Peyer's patch (tissue), 4 donors: ENCODE data around the gene GCLC. TPM values are rescaled to one million over a fixed set of nuclear protein-coding genes. Genes with fewer than 3 reads are reported as not detected.

Experiments used
- DNase-seq, 3 donors: peaks; one replicate each; pipeline ENCODE4 v3.0.0-alpha.2; 2017 to 2019
- H3K27ac ChIP-seq, 4 donors: fragments of 200-600 bp; sonication (generic); one replicate each; pipeline ENCODE4 v1.5.1; 2016 to 2019
- H3K27me3 ChIP-seq, 2 donors: fragments of 200-600 bp; sonication (generic); one replicate each; pipeline ENCODE4 v1.5.1; 2019
- H3K36me3 ChIP-seq, 3 donors: fragments of 200-600 bp; sonication (generic); one replicate each; pipeline ENCODE4 v1.5.1; 2016 to 2019
- H3K4me1 ChIP-seq, 4 donors: fragments of 200-600 bp; sonication (generic); one replicate each; pipeline ENCODE4 v1.5.1; 2016 to 2019
- H3K4me3 ChIP-seq, 4 donors: fragments of 200-600 bp; sonication (generic); 1 replicate in 3 of 4; 2 replicates in 1 of 4; pipeline ENCODE4 v1.5.1; 2016 to 2019; ENCODE audit warnings: mild to moderate bottlenecking in 1 of 4
- H3K9me3 ChIP-seq, 4 donors: fragments of 200-600 bp; sonication (generic); one replicate each; pipeline ENCODE4 v1.5.1; 2016 to 2019; ENCODE audit warnings: mild to moderate bottlenecking in 1 of 4
- POLR2A ChIP-seq, 2 donors: fragments of 450-650 bp; IDR thresholded peaks; one replicate each; pipeline ENCODE4 v1.5.1; 2017; ENCODE audit warnings: antibody characterized with exemption in 2 of 2, mild to moderate bottlenecking in 2 of 2, moderate library complexity in 2 of 2
- total RNA-seq, 4 donors: library from RNA; depleted of rRNA; stranded (reverse); fragments of >200 nt; gene quantifications; one replicate each; pipeline ENCODE4 v1.1.0, GENCODE V29; 2016
- TF ChIP-seq, protein P1 (sequence below), 6 experiments: fragments of 450-650 bp in 4 of 6; fragments of 200-600 bp in 2 of 6; sonication (generic) in 1 of 6; IDR thresholded peaks; one replicate each; pipeline ENCODE4 v1.5.1; 2017 to 2019; ENCODE audit warnings: antibody characterized with exemption in 6 of 6, mild to moderate bottlenecking in 3 of 6, moderate library complexity in 1 of 6

GCLC gene
- total RNA-seq, 4 donors from 2014 or later = 77.5 to 143 (median 126) TPM

DNA sequence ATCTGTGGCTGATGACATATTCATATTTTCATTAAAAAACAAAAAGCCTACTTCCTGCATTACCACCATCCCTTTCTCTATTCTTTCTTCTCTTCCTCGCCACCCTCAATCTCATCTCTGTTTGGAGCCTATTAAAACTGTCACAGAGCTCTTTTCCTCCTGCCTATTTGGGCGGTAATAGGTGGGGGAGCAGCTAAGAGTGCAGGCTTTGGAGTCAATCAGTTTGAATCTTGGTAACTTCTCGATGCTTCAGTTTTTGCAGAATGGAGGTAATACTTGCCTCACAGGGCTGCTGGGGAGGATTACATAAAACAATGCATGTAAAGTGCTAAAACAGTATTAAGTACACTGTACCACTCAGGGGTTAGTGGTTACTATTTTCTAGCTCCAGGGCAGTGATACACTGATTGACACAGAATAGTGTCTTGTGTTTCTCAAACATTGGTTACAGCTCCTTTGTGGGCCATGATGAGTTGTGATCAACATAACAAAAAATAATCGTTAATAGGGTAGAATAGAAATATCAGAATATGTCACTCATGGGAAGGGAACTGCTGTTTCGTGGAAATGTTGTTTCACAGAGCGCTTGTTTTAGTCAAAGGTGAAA lies 14.0 kb downstream of the GCLC start:
- H3K4me1 ChIP-seq = peaks cover 0 to 20% (median 0%) of the 10 kb centered on the region in 4 donors
- H3K4me3 ChIP-seq = no peak overlapping the region
- H3K27me3 ChIP-seq = no peaks in the 10 kb centered on the region
- TF ChIP-seq POLR2A (IDR thresholded peaks at IDR 0.05) = no peak
- TF ChIP-seq, protein P1, sequence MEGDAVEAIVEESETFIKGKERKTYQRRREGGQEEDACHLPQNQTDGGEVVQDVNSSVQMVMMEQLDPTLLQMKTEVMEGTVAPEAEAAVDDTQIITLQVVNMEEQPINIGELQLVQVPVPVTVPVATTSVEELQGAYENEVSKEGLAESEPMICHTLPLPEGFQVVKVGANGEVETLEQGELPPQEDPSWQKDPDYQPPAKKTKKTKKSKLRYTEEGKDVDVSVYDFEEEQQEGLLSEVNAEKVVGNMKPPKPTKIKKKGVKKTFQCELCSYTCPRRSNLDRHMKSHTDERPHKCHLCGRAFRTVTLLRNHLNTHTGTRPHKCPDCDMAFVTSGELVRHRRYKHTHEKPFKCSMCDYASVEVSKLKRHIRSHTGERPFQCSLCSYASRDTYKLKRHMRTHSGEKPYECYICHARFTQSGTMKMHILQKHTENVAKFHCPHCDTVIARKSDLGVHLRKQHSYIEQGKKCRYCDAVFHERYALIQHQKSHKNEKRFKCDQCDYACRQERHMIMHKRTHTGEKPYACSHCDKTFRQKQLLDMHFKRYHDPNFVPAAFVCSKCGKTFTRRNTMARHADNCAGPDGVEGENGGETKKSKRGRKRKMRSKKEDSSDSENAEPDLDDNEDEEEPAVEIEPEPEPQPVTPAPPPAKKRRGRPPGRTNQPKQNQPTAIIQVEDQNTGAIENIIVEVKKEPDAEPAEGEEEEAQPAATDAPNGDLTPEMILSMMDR (IDR thresholded peaks at IDR 0.05) = no peak
- H3K9me3 ChIP-seq = no peaks in the 10 kb centered on the region
- no peaks in the 10 kb centered on the region for H3K36me3 ChIP-seq
- H3K27ac ChIP-seq = peak overlapping the region in 1 of 4 donors; percentile 34
- DNase-seq = no peak

DNA sequence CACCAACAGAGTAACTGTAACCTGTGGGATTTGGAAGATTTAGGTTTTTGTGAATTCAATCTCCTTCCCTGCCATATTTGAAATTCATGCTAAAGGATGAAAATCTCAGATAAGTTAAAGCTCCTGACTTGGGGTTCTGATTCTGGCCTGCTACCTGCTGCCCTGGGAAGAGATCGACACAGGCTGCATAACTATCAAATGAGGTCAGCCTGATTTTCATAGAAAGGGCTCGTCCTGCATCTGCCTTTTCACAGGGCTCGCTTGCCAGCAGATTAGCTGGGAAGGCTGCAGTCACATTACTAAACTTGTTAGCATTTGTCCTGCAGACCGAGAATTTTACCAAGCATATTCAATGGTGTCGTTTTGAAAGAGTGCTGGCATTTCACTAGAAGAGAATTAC lies 14.6 kb downstream of the GCLC start:
- Histone ChIP-seq H3K36me3 (no peaks in the 10 kb centered on the region), H3K27me3 (no peaks in the 10 kb centered on the region), H3K27ac (peak overlapping the region in 1 of 4 donors; percentile 34), H3K9me3 (no peaks in the 10 kb centered on the region), H3K4me1 (peaks cover 0 to 23% (median 0%) of the 10 kb centered on the region in 4 donors), H3K4me3 (no peak overlapping the region)
- no peak for TF ChIP-seq POLR2A (IDR thresholded peaks at IDR 0.05)
- TF ChIP-seq, protein P1 (IDR thresholded peaks at IDR 0.05) = no peak
- no peak for DNase-seq

DNA sequence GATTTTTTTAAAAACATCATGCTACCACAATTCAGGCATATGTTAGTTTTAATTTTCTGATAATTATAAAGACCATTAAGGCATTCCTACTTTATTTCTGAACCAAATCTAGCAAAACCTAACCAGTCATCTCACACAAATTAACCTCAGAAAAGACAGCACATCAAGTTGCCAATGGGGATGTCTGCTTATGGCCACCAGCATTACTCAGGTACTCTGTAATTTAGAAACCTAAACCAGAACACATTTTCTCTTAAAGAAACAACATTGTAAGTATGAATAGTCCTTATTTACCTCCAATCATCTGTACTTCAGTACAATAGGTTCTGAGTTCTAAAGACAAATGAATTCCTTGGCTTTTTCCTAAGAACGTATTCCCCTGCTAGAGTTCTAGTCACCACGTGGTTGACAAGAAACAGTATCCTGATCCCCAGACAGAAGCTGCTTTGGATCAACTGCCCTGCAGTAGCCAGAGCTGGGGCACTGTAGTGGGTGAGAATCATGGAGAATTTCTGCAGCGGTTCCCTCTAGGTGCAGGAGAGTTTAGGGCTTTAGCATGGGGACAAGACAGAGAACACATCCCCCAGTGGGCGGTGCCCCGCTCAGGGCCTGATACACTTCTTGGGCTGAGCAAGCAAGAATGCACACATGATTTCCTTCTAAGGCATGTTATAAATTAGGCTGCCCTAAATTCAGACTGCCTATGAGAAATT lies 15.4 kb downstream of the GCLC start:
- Histone ChIP-seq H3K4me1 (peaks cover 0 to 30% (median 0%) of the 10 kb centered on the region in 4 donors), H3K4me3 (no peak overlapping the region), H3K27ac (no peak overlapping the region), H3K9me3 (no peaks in the 10 kb centered on the region), H3K27me3 (no peaks in the 10 kb centered on the region), H3K36me3 (no peaks in the 10 kb centered on the region)
- no peak for DNase-seq
- TF ChIP-seq, protein P1 (IDR thresholded peaks at IDR 0.05) = no peak
- TF ChIP-seq POLR2A (IDR thresholded peaks at IDR 0.05) = no peak

DNA sequence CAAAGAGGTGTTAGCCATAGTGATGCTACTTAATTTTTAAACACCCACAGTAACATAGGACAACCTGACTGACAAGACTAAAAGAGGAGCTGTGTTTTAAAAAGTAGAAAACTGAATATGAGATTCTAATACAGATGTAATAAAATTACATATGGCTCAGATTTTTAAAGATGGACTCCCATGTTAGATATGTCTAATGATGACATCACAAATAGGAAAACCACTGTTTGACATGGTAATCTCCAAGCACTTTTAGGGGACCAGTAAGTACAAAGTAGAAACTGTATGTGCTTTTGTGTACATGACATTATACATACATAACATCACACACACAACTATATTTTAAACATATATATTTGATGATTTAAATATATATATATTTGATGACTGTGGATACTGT lies 16.8 kb downstream of the GCLC start:
- no peak overlapping the region for H3K27ac ChIP-seq
- H3K27me3 ChIP-seq = no peaks in the 10 kb centered on the region
- peaks cover 0 to 37% (median 0%) of the 10 kb centered on the region in 4 donors for H3K4me1 ChIP-seq
- H3K4me3 ChIP-seq = no peak overlapping the region
- no peak for DNase-seq
- TF ChIP-seq POLR2A (IDR thresholded peaks at IDR 0.05) = no peak
- TF ChIP-seq, protein P1 (IDR thresholded peaks at IDR 0.05) = no peak
- no peaks in the 10 kb centered on the region for H3K36me3 ChIP-seq
- H3K9me3 ChIP-seq = no peaks in the 10 kb centered on the region

DNA sequence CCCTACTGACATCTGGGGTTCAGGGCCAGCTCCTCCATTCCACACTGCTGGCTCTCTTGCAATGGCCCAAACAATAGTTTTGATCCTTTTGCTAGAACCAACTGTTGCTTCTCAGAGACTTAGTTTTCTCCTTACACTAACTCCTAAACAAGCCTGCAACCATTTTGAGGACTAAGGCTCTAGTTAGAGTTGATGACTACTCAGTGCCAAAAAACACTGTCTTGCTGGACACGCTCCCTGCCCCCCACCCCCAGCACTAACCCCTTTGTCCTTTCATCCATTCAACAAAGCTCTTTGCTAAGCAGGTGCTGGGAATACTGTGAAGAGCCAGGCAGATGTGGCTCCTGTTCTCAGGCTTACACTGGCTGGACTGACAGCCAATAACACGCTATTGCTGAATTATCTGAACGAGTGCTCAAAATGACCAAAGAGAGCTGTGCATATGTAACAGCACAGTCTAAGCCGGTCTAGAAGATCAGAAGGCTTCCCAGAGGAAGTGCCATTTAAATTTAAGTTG lies 17.6 kb downstream of the GCLC start:
- no peak for TF ChIP-seq POLR2A (IDR thresholded peaks at IDR 0.05)
- TF ChIP-seq, protein P1 (IDR thresholded peaks at IDR 0.05) = no peak
- no peak overlapping the region for H3K27ac ChIP-seq
- H3K27me3 ChIP-seq = no peaks in the 10 kb centered on the region
- peaks cover 0 to 37% (median 0%) of the 10 kb centered on the region in 4 donors for H3K4me1 ChIP-seq
- H3K4me3 ChIP-seq = no peak overlapping the region
- no peaks in the 10 kb centered on the region for H3K9me3 ChIP-seq
- H3K36me3 ChIP-seq = no peaks in the 10 kb centered on the region
- DNase-seq = no peak
